ENCODE results near the gene ACSS3. TPM values are rescaled to one million over a fixed set of nuclear protein-coding genes. Genes with fewer than 3 reads are reported as not detected.
A peak's percentile ranks its signal among the peaks of the same experiment; 100 is the strongest.

Gene ACSS3
- total RNA-seq, 4 donors from 2014 or later = 4.9 to 10.0 (median 8.3) TPM

GRCh38 chr12:81253360-81253759, 175.5 kb downstream of the ACSS3 start:
- Histone ChIP-seq H3K27ac (no peak overlapping the region), H3K27me3 (no peaks in the 10 kb centered on the region), H3K4me3 (no peak overlapping the region), H3K9me3 (no peaks in the 10 kb centered on the region), H3K4me1 (no peaks in the 10 kb centered on the region), H3K36me3 (no peaks in the 10 kb centered on the region)
- DNase-seq = no peak
- no peak for TF ChIP-seq POLR2A (IDR thresholded peaks at IDR 0.05)
- TF ChIP-seq, protein P1, sequence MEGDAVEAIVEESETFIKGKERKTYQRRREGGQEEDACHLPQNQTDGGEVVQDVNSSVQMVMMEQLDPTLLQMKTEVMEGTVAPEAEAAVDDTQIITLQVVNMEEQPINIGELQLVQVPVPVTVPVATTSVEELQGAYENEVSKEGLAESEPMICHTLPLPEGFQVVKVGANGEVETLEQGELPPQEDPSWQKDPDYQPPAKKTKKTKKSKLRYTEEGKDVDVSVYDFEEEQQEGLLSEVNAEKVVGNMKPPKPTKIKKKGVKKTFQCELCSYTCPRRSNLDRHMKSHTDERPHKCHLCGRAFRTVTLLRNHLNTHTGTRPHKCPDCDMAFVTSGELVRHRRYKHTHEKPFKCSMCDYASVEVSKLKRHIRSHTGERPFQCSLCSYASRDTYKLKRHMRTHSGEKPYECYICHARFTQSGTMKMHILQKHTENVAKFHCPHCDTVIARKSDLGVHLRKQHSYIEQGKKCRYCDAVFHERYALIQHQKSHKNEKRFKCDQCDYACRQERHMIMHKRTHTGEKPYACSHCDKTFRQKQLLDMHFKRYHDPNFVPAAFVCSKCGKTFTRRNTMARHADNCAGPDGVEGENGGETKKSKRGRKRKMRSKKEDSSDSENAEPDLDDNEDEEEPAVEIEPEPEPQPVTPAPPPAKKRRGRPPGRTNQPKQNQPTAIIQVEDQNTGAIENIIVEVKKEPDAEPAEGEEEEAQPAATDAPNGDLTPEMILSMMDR (IDR thresholded peaks at IDR 0.05) = no peak

DNA sequence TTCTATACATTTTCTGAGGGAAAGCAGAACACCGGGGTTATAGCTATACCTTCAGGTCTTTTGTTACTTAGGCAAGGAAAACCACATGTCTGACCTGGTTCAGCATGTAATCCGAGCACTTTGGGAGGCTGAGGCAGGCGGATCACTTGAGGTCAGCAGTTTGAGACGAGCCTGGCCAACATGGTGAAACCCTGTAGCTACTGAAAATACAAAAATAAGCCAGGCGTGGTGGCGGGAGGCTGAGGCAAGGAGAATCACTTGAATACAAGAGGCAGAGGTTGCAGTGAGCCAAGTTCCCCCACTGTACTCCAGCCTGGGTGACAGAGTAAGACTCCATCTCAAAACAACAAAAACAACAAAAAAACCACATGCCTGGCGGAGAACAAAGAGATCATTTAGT, 177.6 kb downstream of the ACSS3 start:
- Histone ChIP-seq H3K4me3 (no peak overlapping the region), H3K4me1 (no peaks in the 10 kb centered on the region), H3K27ac (no peak overlapping the region), H3K9me3 (no peaks in the 10 kb centered on the region), H3K27me3 (no peaks in the 10 kb centered on the region), H3K36me3 (no peaks in the 10 kb centered on the region)
- TF ChIP-seq, protein P1 (IDR thresholded peaks at IDR 0.05) = no peak
- TF ChIP-seq POLR2A (IDR thresholded peaks at IDR 0.05) = no peak
- DNase-seq = no peak

GRCh38 chr12:81255947-81256346, 178.1 kb downstream of the ACSS3 start:
- TF ChIP-seq, protein P1 (IDR thresholded peaks at IDR 0.05) = no peak
- no peak for TF ChIP-seq POLR2A (IDR thresholded peaks at IDR 0.05)
- Histone ChIP-seq H3K36me3 (no peaks in the 10 kb centered on the region), H3K4me1 (no peaks in the 10 kb centered on the region), H3K27ac (no peak overlapping the region), H3K9me3 (no peaks in the 10 kb centered on the region), H3K4me3 (no peak overlapping the region), H3K27me3 (no peaks in the 10 kb centered on the region)
- DNase-seq = no peak

GRCh38 chr12:81257947-81258551, 180.2 kb downstream of the ACSS3 start:
- DNase-seq = no peak
- TF ChIP-seq, protein P1 (IDR thresholded peaks at IDR 0.05) = peak in 3 of 6 experiments; percentile 37 to 49 (median 43)
- TF ChIP-seq POLR2A (IDR thresholded peaks at IDR 0.05) = no peak
- Histone ChIP-seq H3K27ac (no peak overlapping the region), H3K4me3 (no peak overlapping the region), H3K9me3 (no peaks in the 10 kb centered on the region), H3K27me3 (no peaks in the 10 kb centered on the region), H3K4me1 (no peaks in the 10 kb centered on the region), H3K36me3 (no peaks in the 10 kb centered on the region)

DNA sequence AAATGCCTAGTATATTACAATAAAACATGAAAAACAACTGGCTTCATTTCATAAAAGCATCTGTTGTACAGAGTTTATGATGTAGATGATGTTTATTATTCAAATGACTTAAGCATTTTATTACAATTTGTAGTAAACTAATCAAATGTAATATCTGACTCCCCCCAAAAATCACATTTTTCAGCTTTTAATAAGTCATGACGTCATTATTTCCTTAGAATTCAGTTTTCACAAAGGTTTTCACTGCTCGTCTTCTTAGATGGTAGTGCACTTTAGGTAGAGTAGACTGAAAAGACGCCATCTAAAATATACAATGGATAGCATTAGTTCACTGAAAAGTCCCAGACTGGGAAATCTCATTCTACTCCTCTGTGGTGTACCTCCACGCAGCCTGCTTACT, 181.5 kb downstream of the ACSS3 start:
- TF ChIP-seq, protein P1 (IDR thresholded peaks at IDR 0.05) = no peak
- TF ChIP-seq POLR2A (IDR thresholded peaks at IDR 0.05) = no peak
- DNase-seq = no peak
- no peaks in the 10 kb centered on the region for H3K27me3 ChIP-seq
- no peaks in the 10 kb centered on the region for H3K4me1 ChIP-seq
- no peak overlapping the region for H3K27ac ChIP-seq
- H3K9me3 ChIP-seq = no peaks in the 10 kb centered on the region
- H3K4me3 ChIP-seq = no peak overlapping the region
- H3K36me3 ChIP-seq = no peaks in the 10 kb centered on the region
